ENCODE data around the gene IGHMBP2.

GRCh38 chr11:68961245-68961644 lies 57.6 kb downstream of the IGHMBP2 start:
- TF ChIP-seq POLR2A (IDR thresholded peaks at IDR 0.05): no peak
- TF ChIP-seq, protein P1, sequence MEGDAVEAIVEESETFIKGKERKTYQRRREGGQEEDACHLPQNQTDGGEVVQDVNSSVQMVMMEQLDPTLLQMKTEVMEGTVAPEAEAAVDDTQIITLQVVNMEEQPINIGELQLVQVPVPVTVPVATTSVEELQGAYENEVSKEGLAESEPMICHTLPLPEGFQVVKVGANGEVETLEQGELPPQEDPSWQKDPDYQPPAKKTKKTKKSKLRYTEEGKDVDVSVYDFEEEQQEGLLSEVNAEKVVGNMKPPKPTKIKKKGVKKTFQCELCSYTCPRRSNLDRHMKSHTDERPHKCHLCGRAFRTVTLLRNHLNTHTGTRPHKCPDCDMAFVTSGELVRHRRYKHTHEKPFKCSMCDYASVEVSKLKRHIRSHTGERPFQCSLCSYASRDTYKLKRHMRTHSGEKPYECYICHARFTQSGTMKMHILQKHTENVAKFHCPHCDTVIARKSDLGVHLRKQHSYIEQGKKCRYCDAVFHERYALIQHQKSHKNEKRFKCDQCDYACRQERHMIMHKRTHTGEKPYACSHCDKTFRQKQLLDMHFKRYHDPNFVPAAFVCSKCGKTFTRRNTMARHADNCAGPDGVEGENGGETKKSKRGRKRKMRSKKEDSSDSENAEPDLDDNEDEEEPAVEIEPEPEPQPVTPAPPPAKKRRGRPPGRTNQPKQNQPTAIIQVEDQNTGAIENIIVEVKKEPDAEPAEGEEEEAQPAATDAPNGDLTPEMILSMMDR (IDR thresholded peaks at IDR 0.05 in 4 of 5, conservative IDR thresholded peaks at IDR 0.05 in 1 of 5): no peak

Measured in gastrocnemius medialis (tissue), 4 donors.